ENCODE measurements around the gene SIK1.
"Not testable (repeated sequence)": the region's sequence is repeated elsewhere in the genome, so short reads cannot be mapped to it uniquely, and the experiment has no call there.

The SIK1 gene

DNA sequence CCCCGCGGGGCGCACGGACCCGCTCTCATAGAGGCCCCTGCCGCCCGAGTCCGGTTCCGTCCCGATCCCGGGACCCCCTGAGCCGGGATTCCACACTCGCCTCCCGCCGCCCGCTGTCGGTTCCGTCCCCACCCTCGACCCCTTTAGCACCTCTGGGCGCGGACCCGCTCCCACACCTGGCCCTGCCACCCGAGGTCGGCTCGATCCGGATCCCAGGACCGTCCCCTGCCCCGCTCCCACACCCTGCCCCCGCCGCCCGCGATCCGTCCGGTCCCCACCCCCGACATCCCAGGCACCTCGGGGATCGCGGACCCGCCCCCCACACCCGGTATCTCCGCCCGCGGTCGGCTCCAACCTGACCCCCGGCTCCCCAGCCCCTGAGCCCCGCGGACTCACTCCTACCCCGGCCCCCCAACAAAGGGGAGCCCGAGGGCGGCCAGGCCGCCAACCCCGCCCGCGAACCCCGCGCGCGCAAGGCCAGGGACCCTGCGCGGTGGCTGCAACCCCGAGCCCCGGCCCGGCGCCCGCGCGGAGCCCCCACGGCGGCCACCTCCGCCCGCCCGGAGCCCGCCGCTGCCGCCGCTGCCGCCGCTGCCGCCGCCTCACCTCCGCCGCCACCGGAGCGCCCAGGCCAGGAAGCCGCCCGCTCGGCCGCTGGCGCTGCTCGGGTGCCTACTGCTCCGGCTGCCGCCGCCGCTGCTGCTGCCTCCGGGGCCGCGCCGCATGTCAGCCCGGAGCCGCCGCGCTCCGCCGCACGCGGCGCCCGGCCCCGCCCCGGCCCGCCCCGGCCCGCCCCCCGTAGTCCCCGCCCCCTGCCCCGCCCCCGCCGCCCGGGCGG is at the start of gene SIK1:
SIK1 (minus strand) TSS at position 728 of the 838 bp plus-strand sequence. CDS start 953 bp downstream, outside the sequence.
- DNase-seq (ENCODE audit: low read depth, low spot score) = not testable (repeated sequence)

DNA sequence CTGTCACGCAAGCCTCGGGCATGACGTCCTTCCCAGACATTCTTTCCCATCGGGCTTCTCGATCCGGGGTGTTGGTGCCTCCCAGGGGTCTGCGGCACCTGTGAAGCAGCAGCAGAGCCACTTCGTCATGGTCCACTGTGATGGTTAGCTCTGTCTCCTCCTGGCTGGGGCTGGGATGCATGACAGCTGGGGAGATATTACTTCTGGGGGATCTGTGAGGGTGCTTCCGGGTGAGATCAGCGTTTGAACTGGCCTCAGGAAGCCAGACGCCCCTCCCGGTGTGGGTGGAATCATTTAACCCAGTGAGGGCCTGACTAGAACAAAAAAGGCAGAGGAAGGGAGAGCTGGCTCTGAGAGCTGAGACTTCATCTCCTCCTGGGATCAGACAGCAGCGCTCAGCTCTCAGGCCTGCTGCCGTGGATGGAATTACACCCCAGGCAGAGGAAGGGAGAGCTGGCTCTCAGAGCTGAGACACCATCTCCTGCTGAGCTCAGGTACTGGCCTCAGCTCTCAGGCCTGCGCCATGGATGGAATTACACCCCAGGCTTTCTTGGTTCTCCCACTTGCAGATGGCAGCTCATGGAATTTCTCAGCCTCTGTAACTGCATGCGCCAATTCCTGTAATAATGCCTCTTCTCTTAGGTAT is 44.8 kb upstream of the SIK1 start:
- not testable (repeated sequence) for H3K27ac ChIP-seq; DNase-seq (ENCODE audit: low read depth, low spot score)

More for the DNA sequence above, at the start of gene SIK1:
- not testable (repeated sequence) for H3K27ac ChIP-seq

DNA sequence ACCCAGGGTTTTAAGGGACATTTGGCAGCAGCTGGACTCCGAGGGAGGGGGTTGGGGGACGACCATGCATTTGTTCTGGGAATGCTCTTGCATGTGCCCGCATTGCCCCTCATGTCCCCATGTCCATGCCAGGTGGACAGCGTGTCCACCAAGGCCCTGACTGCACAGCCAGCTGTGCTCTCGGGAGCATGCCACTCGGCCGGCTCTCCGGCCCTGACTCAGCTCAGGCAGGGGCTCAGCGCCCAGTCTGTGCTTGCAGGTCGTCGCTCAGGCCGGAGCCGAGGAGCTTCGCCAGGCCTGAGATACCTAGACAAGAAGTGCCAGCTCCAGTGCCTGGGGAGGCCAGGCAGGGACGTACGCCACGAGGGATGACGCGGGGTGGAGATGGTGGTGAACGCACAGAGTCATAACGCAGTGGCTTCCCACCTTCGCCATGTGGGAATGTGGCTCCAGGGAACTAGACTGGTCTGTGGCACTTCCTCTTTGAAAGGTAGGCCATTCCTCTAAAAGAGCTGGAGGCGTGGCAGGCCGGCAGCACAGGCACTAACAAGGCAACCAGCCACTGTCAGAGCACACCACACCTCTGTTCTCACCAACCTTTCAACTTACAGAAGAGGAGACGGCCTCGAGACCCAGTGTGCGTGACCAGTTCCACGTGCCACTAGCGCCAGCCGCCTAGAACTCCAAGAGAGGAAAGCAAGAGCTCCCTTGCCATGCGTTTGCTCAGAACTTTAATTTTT is 43.0 kb upstream of the SIK1 start:
- DNase-seq (ENCODE audit: low read depth, low spot score); H3K27ac ChIP-seq: not testable (repeated sequence)

DNA sequence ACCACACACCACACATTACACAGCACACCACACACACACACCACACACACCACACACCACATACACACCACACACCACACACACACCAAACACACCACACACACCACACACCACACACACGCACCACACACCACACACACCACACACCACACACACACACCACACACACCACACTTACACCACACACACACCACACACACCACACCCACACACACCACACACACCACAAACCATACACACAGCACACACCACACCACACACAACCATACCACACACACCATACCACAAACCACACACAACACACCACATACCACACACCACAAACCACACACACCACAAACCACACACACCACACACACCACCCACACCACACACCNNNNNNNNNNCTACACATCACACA is 40.9 kb upstream of the SIK1 start:
- no peak overlapping the region for H3K27ac ChIP-seq
- no peak for DNase-seq (ENCODE audit: low read depth, low spot score)

DNA sequence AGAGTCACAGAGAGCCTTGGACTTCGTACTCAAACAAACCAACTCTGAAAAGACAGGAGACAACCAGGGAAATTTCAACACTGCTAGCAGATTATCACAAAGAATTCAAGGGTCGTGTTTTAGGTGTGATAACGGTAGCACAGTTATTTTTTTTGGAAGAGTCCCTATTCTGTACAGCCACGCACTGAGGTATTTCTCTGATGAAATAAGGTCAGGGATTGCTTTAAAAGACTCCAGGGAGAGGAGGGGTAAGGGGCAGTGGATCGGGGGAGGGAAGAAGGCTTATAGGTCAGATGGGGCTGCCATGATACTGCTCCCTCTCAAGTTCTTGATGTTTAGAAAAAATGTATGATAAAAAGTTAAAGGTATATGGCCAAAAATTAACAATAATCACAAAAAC is 38.2 kb upstream of the SIK1 start:
- not testable (repeated sequence) for DNase-seq (ENCODE audit: low read depth, low spot score); H3K27ac ChIP-seq

DNA sequence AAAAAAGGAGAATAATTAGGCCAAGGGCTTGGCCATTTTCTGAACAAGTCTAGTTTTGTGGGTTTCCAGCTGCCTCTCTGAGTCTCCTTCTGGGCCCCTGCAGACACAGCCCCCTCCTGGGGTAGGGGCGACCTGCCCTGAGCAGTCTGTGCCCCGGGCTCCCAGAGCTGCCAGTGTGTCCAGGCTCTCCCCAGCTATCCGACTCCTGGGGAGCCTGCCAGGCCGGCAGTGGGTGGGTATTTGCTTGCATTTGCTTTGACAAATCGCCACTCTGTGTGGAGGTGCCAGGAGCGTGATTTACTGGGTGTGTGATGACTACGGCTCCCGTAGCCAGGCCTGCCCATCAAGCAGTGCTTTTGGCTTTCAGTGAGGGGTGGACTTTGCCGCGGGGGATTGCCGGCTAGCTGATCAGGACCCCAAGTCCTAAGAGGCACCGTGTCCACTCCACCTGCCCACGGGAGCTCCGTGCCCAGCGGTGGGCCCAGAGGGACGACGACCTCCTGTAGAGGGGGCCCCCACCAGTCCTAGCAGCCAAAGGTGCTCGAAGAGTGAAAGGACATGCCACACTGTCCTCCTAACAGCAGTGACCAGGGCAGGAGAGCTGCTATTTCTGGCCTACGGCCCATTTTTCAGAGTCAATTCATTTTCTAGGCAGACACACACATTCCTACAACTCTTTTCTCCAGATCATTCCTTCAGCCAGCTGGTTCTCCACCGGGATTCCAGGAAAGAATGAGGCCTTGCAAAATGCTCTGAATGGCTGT is 36.7 kb upstream of the SIK1 start:
- H3K27ac ChIP-seq; DNase-seq (ENCODE audit: low read depth, low spot score): not testable (repeated sequence)

DNA sequence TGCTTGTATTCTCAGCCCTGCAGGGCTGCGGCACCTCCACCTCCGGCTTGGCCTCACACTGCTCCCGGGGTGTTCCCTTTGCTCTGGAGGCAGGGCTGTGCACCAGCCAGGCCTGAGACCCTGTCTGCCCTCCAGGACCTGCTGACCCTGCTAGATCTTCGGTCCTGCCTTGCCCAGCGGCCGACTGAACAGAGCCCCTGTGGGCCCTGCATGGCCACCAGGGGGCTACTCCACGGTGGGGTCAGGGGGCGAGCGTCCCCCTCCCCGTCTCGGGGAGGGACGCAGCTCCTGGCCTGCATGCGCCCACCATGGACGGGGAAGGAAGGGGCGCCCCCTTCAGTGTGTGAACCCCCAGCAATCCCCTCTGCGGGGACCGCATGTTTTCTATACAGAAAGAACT is 36.0 kb upstream of the SIK1 start:
- not testable (repeated sequence) for H3K27ac ChIP-seq; DNase-seq (ENCODE audit: low read depth, low spot score)

DNA sequence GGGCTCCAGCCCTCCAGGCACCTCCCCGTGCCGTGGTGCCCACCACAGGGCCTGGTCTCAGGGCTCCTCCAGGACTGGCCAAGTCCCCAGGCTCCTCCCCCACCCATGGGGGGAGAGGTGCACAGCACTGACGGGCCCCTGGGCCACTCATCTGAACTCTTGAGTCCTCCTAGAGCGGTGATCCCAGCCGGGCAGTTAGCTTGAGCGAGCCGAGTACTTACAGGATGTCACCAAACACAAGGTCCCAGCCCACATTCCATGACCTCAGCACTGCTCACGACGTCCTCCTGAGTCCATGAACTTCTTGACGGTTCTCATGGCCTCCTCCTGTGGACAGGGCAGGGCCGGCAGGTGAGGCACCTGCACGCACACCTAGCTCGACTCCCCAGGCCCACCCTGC is 33.5 kb upstream of the SIK1 start:
- not testable (repeated sequence) for DNase-seq (ENCODE audit: low read depth, low spot score); H3K27ac ChIP-seq

DNA sequence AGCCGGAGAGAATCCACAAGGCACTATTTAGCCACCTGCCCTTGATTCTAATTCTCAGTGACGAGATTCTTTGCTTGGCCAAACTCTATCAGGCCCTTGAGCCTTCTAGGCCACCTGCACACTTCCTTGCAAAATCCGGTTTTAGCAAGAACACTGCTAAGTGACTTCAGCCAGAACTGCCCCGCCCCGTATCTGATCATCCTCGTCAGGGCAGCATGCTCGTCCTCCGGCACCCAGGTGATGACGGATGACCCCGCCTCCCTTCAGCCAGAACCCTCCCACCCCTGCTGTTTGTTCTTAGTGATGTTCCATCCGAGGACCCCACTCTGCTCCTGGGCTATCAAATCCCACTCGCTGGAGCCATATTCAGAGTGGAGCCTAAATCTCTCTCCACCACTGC is 32.1 kb upstream of the SIK1 start:
- DNase-seq (ENCODE audit: low read depth, low spot score); H3K27ac ChIP-seq: not testable (repeated sequence)

DNA sequence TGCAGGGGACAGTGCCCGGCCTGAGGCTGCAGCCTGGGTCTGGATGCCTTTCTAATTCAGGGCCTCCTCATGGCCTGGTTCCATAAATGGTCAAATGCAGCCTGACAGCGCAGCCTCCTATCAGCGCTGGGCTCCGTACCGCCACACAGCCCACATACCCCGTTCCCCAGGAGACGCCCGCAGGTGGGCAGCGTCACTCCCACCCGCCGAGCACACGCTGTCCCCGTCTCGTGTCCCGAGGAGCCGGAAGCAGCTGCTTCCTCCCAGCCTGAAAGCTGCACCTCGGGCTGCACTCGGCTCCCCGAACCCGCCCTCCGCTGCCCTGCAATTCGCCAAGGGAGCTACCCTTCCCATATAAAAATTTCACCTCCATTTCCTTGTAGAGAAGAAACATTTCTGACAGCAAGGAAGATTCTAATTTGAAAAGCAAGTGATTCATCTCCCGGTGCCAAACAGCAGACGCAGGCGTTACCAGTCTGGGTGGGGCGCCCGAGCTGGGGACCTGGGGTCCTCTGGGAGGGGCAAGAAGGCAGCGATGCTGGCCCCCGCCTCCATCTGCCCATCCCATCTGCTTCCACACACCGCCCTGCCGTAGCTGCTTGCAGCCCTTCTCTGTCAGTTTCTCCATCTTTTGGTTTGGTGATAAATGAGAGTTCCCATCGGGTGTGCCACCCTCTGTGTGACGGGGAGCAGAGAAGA is 29.8 kb upstream of the SIK1 start:
- H3K27ac ChIP-seq; DNase-seq (ENCODE audit: low read depth, low spot score): not testable (repeated sequence)

DNA sequence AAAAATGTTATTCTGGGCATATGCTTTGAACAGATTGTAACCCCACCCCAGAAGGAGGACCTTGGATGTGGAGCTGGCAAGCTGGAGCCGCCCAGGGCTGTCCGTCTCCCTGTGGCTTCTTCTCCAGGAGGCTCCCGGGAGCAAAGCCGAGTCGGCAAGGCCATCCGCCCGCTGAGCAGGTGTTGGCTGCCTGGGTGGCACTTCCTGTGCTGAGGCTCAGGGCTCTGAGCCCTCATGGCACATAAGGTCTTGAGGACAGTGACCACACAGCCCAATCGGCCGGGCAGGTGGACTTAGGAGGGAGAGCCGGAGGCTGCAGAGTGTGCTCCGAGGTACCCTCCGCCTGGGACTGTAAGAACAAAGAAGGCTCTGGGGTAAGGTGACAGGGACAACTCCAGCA is 28.8 kb upstream of the SIK1 start:
- H3K27ac ChIP-seq; DNase-seq (ENCODE audit: low read depth, low spot score): not testable (repeated sequence)

DNA sequence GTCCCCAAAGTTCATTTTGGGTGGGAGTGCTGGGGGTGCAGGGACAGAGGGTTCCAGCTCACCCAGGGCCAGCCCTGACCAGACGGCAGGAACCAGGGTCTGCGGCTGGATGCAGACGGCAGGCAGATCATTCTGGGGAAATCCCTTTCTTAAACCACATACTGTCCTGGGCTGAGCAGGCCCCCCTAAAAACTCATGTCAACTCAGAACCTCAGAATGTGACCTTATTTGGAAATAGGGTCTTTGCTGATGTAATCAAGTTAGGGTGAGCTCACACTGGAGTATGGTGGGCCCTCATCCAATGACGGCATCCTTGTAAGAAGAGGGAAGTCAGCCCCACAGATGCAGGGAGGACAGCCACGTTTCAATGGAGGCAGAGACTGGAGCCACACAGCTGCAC is 27.2 kb upstream of the SIK1 start:
- DNase-seq (ENCODE audit: low read depth, low spot score); H3K27ac ChIP-seq: not testable (repeated sequence)

DNA sequence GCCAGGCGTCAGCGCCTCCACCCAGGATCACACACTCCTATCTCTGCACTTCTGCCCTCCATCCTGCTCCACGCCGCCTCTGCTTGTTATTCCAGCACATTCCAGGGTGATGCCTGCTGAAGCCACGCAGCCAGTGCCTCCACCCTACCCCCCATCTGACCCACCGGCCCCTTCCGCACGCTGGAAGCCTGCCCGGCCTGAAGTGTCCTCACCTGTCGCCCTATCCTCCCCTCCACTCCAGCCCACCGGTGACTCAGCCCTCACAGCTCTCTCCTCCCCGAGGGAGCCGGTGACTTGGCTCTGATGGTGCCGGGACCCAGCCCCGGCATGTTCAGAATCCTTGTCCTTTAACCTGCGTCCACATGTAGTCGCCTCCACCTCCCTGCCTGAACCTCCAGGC is 24.9 kb upstream of the SIK1 start:
- not testable (repeated sequence) for H3K27ac ChIP-seq

DNA sequence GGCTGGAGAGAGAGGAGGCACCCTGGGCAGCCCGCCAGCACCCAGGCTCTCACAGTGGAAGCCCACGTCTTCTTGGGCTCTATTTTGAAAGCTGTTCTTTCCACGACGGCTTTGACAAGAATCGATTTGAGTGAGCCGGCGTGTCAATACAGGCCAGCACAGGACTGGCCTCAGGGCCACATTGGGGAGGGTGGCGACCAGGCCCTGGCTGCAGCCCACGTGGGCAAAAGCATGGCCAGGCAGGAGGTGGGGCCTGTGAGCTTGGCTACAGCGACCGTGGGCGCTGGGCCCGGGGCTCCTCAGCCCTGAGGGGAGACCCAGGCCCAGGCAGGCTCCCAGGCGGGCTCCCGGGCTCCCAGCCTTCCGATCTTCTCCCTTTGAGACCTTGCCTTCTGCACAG is 23.4 kb upstream of the SIK1 start:
- not testable (repeated sequence) for DNase-seq (ENCODE audit: low read depth, low spot score)

More for the DNA sequence above, 24.9 kb upstream of the SIK1 start:
- not testable (repeated sequence) for DNase-seq (ENCODE audit: low read depth, low spot score)

DNA sequence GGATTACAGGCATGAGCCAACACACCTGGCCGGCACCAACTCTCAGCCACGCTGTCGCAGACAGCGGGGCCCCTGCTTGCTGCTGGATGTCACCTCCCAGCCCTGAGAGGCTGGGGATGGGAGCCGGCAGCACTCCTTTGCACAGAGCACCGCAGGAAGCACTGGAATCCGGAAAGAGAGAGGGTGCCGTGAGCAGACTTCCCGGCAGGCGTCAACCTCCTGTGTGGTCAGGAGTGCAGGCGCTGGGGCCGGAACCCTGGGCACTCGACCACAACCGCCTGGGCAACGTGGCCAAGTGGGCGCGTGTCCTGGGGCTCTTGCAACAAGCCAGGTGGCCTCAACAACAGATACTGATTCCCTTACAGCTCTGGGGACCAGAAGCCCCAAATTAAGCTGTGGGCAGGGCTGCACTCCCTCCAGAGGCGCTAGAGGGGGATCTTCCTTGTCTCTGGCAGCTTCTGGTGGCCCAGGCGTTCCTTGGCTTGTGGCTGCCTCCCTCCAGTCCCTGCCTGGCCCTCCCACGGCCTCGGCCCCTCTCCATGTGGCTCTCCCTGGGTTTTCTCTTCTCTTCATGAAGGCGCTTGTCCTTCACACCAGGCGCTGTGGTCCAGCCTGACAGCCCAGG is 20.5 kb upstream of the SIK1 start:
- not testable (repeated sequence) for DNase-seq (ENCODE audit: low read depth, low spot score); H3K27ac ChIP-seq

More for the DNA sequence above, 23.4 kb upstream of the SIK1 start:
- H3K27ac ChIP-seq = not testable (repeated sequence)

DNA sequence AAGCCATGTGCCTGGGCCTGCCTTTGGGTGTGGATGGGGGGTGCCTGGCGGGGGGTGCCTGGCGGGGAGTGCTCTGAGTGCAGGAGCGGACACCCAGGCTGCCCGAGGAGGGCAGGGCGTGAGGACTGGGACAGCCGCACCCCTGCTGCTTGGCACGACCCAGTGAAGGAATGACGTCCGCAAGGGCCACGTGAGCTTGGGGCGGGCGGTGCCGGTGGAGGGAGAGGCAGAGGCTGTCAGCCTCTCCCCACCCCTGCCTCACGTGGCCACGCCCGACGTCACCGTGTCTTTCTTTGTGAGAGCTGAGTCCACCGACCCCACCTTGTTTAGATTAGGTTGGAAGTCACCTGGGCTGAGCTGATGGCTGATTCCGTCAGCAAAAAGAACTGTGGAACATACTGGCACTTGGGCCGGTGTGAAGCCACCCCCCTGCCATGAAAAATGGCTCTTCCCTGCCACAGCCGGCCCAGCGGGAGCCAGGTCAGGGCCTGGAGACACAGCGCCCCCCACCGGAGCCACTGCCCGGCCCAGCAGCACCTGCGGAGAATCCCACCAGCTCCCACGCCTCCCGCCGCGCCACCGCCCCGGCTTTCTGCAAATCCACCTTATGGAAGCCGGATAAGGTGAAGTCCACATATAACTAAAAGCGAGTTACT is 19.5 kb upstream of the SIK1 start:
- not testable (repeated sequence) for H3K27ac ChIP-seq; DNase-seq (ENCODE audit: low read depth, low spot score)

DNA sequence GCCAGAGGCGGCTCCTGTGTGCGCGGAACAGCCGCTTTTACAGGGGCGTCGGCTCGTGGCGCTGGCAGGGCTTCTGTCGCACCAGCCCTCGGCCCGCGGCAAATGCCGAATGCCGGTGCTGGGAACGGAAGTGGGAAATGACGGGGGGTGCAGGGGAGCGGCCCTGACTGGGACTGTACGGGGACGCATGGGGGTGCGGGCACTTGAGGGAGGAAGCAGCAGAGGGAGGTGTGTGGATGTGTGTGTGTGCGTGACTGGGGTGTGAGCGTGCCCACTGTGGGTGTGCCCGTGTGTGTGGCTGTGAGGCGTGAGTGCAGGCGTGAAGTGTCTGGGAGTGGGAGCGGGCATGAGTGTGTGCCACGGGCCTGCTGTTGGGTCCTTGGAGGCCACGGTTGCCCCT is 17.6 kb upstream of the SIK1 start:
- not testable (repeated sequence) for DNase-seq (ENCODE audit: low read depth, low spot score); H3K27ac ChIP-seq

DNA sequence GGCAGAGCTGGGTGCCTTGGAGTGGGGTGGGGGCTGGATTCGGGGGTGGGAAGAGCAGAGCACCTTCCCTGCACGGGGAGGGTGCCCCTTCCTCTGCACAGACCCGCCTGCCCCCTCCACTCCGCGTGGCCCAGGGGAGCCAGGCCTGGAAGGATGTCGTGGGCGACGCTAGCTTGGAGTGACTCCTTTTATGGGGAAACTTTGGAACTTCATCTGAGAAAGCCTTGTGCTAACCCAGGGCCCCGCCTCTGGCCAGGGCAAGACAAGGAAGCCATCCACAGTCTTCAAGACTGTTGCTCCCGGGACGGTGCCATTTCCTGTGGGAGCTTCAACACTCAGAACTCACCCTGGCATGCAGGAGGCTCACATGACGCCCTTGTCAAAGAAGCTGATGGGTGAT is 15.6 kb upstream of the SIK1 start:
- DNase-seq (ENCODE audit: low read depth, low spot score); H3K27ac ChIP-seq: not testable (repeated sequence)
